ENCODE measurements around the gene NOX5.
"Not testable (repeated sequence)": the region's sequence is repeated elsewhere in the genome, so short reads cannot be mapped to it uniquely, and the experiment has no call there.

The NOX5 gene

GRCh38 chr15:69060041-69060481 is 45.6 kb downstream of the NOX5 start:
- DNase-seq, result no peak

GRCh38 chr15:69060744-69061143 is 46.2 kb downstream of the NOX5 start:
- no peak for DNase-seq

- DNase-seq, result no peak
Measured at GRCh38 chr15:69061414-69061842, 46.9 kb downstream of the NOX5 start.

GRCh38 chr15:69064649-69065048 is 50.2 kb downstream of the NOX5 start:
- DNase-seq, result no peak

- no peak for DNase-seq
Measured at GRCh38 chr15:69066007-69066995, 51.8 kb downstream of the NOX5 start.

- DNase-seq, result no peak
Measured at GRCh38 chr15:69067296-69067695, 52.8 kb downstream of the NOX5 start.

GRCh38 chr15:69068157-69068556 is 53.7 kb downstream of the NOX5 start:
- DNase-seq, result no peak

- DNase-seq, result not testable (repeated sequence)
Measured at GRCh38 chr15:69069290-69069689, 54.8 kb downstream of the NOX5 start.

- DNase-seq, result no peak
Measured at GRCh38 chr15:69069996-69070395, 55.5 kb downstream of the NOX5 start.

- DNase-seq, result no peak
Measured at GRCh38 chr15:69070396-69070795, 55.9 kb downstream of the NOX5 start.

- DNase-seq, result no peak
Measured at GRCh38 chr15:69071260-69071659, 56.8 kb downstream of the NOX5 start.

GRCh38 chr15:69072906-69073305 is 58.4 kb downstream of the NOX5 start:
- DNase-seq, result no peak

- peak; percentile 68 for DNase-seq
Measured at GRCh38 chr15:69074001-69074842, 59.7 kb downstream of the NOX5 start.

- no peak for DNase-seq
Measured at GRCh38 chr15:69074843-69075224, 60.3 kb downstream of the NOX5 start.

GRCh38 chr15:69075440-69075839 is 60.9 kb downstream of the NOX5 start:
- no peak for DNase-seq

GRCh38 chr15:69076756-69077155 is 62.3 kb downstream of the NOX5 start:
- no peak for DNase-seq

GRCh38 chr15:69078638-69079037 is 64.1 kb downstream of the NOX5 start:
- DNase-seq, result no peak

GRCh38 chr15:69080295-69081248 is 66.1 kb downstream of the NOX5 start:
- DNase-seq, result no peak

- DNase-seq, result peak; percentile 68
Measured at GRCh38 chr15:69081310-69082004, 67.0 kb downstream of the NOX5 start.

- peak; percentile 41 for DNase-seq
Measured at GRCh38 chr15:69082021-69082502, 67.6 kb downstream of the NOX5 start.

GRCh38 chr15:69082554-69082953 is 68.1 kb downstream of the NOX5 start:
- no peak for DNase-seq

Data from fibroblast of skin of right biceps (primary cell).